IPS-NIHi11 (cell line): Measurements from ENCODE around the gene SCYL3.

Experiments
- DNase-seq: peaks from one replicate; pipeline ENCODE4 v3.0.0; 2012; ENCODE audit warnings: mixed read lengths, low spot score

SCYL3 gene

GRCh38 chr1:169900571-169900970 lies 6.9 kb upstream of the SCYL3 start:
- no peak for DNase-seq

- DNase-seq, result no peak
Observed at GRCh38 chr1:169899519-169900217, 6.0 kb upstream of the SCYL3 start.

- DNase-seq, result no peak
Observed at GRCh38 chr1:169896013-169896412, 2.3 kb upstream of the SCYL3 start.

GRCh38 chr1:169894424-169895145 lies 889 bp upstream of the SCYL3 start:
- DNase-seq, result no peak

- peak; percentile 45 for DNase-seq
Observed at GRCh38 chr1:169892927-169893644, 610 bp downstream of the SCYL3 start.

GRCh38 chr1:169892176-169892926 lies 1.3 kb downstream of the SCYL3 start:
- no peak for DNase-seq

- DNase-seq, result no peak
Observed at GRCh38 chr1:169891539-169891885, 2.2 kb downstream of the SCYL3 start.

- DNase-seq, result no peak
Observed at GRCh38 chr1:169890761-169891538, 2.7 kb downstream of the SCYL3 start.

GRCh38 chr1:169889871-169890270 lies 3.8 kb downstream of the SCYL3 start:
- DNase-seq, result no peak

- DNase-seq, result no peak
Observed at GRCh38 chr1:169886931-169887330, 6.8 kb downstream of the SCYL3 start.

- DNase-seq, result no peak
Observed at GRCh38 chr1:169886422-169886821, 7.3 kb downstream of the SCYL3 start.

GRCh38 chr1:169885207-169885606 lies 8.5 kb downstream of the SCYL3 start:
- no peak for DNase-seq

GRCh38 chr1:169884634-169885033 lies 9.1 kb downstream of the SCYL3 start:
- no peak for DNase-seq

- no peak for DNase-seq
Observed at GRCh38 chr1:169882039-169882511, 11.6 kb downstream of the SCYL3 start.

- no peak for DNase-seq
Observed at GRCh38 chr1:169879034-169879840, 14.5 kb downstream of the SCYL3 start.

GRCh38 chr1:169878498-169878897 lies 15.2 kb downstream of the SCYL3 start:
- no peak for DNase-seq

GRCh38 chr1:169877800-169878491 lies 15.8 kb downstream of the SCYL3 start:
- no peak for DNase-seq

- no peak for DNase-seq
Observed at GRCh38 chr1:169874229-169874628, 19.5 kb downstream of the SCYL3 start.

GRCh38 chr1:169873582-169874199 lies 20.0 kb downstream of the SCYL3 start:
- no peak for DNase-seq

- DNase-seq, result no peak
Observed at GRCh38 chr1:169872906-169873305, 20.8 kb downstream of the SCYL3 start.
